NOMO-1 treated with DMSO at 0.1 percent for 48 hours (cell line): Measurements from ENCODE around the gene DNAJC5.
"Not testable (repeated sequence)": the region's sequence is repeated elsewhere in the genome, so short reads cannot be mapped to it uniquely, and the experiment has no call there.

Experiments
- DNase-seq: peaks from one replicate; lab custom pipeline; 2025; ENCODE audit not compliant: unreplicated experiment; lab: John Stamatoyannopoulos, UW

DNAJC5 gene

GRCh38 chr20:63952769-63953168 lies 57.8 kb downstream of the DNAJC5 start:
- DNase-seq, result no peak

GRCh38 chr20:63953764-63954429 lies 59.0 kb downstream of the DNAJC5 start:
- no peak for DNase-seq

GRCh38 chr20:63955281-63955826 lies 60.4 kb downstream of the DNAJC5 start:
- peak; percentile 20 for DNase-seq

- peak; percentile 80 for DNase-seq
Observed at GRCh38 chr20:63955827-63956663, 61.1 kb downstream of the DNAJC5 start, which contains the start of gene UCKL1. UCKL1 (minus strand) TSS chr20:63956416; CDS start chr20:63956372, 44 bp downstream.

- DNase-seq, result no peak
Observed at GRCh38 chr20:63956664-63957003, 61.7 kb downstream of the DNAJC5 start.

GRCh38 chr20:63957004-63957689 lies 62.2 kb downstream of the DNAJC5 start:
- peak; percentile 50 for DNase-seq

GRCh38 chr20:63957690-63958441 lies 62.9 kb downstream of the DNAJC5 start:
- DNase-seq, result no peak

GRCh38 chr20:63958471-63958870 lies 63.5 kb downstream of the DNAJC5 start:
- DNase-seq, result no peak

- no peak for DNase-seq
Observed at GRCh38 chr20:63958964-63959698, 64.2 kb downstream of the DNAJC5 start.

GRCh38 chr20:63959699-63960075 lies 64.8 kb downstream of the DNAJC5 start:
- no peak for DNase-seq

- not testable (repeated sequence) for DNase-seq
Observed at GRCh38 chr20:63960654-63961621, 66.0 kb downstream of the DNAJC5 start.

- DNase-seq, result no peak
Observed at GRCh38 chr20:63961664-63962425, 66.9 kb downstream of the DNAJC5 start.

- no peak for DNase-seq
Observed at GRCh38 chr20:63962426-63963347, 67.8 kb downstream of the DNAJC5 start.

GRCh38 chr20:63963348-63963741 lies 68.4 kb downstream of the DNAJC5 start:
- no peak for DNase-seq

- DNase-seq, result no peak
Observed at GRCh38 chr20:63963784-63964301, 68.9 kb downstream of the DNAJC5 start.

- DNase-seq, result no peak
Observed at GRCh38 chr20:63964412-63964811, 69.5 kb downstream of the DNAJC5 start.
